Thymus (tissue), 11 donors: ENCODE results near the gene CNTNAP5. TPM values are rescaled to one million over a fixed set of nuclear protein-coding genes. Genes with fewer than 3 reads are reported as not detected.

ENCODE experiments used
- DNase-seq, 9 donors: peaks; one replicate each; pipeline ENCODE4 v3.0.0-alpha.2; 2013; ENCODE audit warnings: low spot score in 9 of 9, low read depth in 6 of 9, missing footprints in 1 of 9
- H3K27ac ChIP-seq, 2 donors: one replicate each; pipeline ENCODE4 v1.5.1; 2013; ENCODE audit warnings: control low read depth in 1 of 2, low read depth in 1 of 2, low read length in 1 of 2, mild to moderate bottlenecking in 1 of 2, moderate library complexity in 1 of 2
- H3K27me3 ChIP-seq, 2 donors: one replicate each; pipeline ENCODE4 v1.5.1; 2013; ENCODE audit warnings: low read length in 1 of 2; ENCODE audit not compliant: control insufficient read depth in 2 of 2, insufficient read depth in 1 of 2
- H3K36me3 ChIP-seq, 2 donors: one replicate each; pipeline ENCODE4 v1.5.1; 2013; ENCODE audit warnings: low read length in 1 of 2, mild to moderate bottlenecking in 1 of 2, moderate library complexity in 1 of 2; ENCODE audit not compliant: control insufficient read depth in 2 of 2, insufficient read depth in 2 of 2
- H3K4me1 ChIP-seq, 2 donors: one replicate each; pipeline ENCODE4 v1.5.1; 2013; ENCODE audit warnings: low read length in 2 of 2; ENCODE audit not compliant: control insufficient read depth in 2 of 2, insufficient read depth in 2 of 2
- H3K4me3 ChIP-seq, 2 donors: one replicate each; pipeline ENCODE4 v1.5.1; 2013; ENCODE audit warnings: low read length in 2 of 2, control low read depth in 1 of 2, mild to moderate bottlenecking in 1 of 2
- H3K9me3 ChIP-seq, 2 donors: one replicate each; pipeline ENCODE4 v1.5.1; 2013; ENCODE audit warnings: low read length in 1 of 2, mild to moderate bottlenecking in 1 of 2; ENCODE audit not compliant: control insufficient read depth in 2 of 2, insufficient read depth in 1 of 2
- WGBS: extraction: QIAGEN DNeasy Blood & Tissue Kit; methylation state at CpG from one replicate; pipeline ENCODE4 v1.1.7; 2013; 5-methylcytosine and 5-hydroxymethylcytosine counted together
- polyA plus RNA-seq: library from polyadenylated mRNA; stranded (reverse); fragments of 200-250 nt; gene quantifications from one replicate; pipeline ENCODE4 v1.2.3, GENCODE V29; 2013
- total RNA-seq: library from RNA; stranded (reverse); fragments of 120-200 nt; gene quantifications from one replicate; pipeline ENCODE4 v1.2.4, GENCODE V29; 2013
- donor health status: healthy.

Gene CNTNAP5
- total and polyA plus RNA-seq, 2 donors: 0.02 to 0.14 TPM

- no peak for DNase-seq
- no peaks in the 10 kb centered on the region for H3K27me3 ChIP-seq
- WGBS: 60% methylated on average over 1 of the region's 1 CpG
- no peaks in the 10 kb centered on the region for H3K4me1 ChIP-seq
- H3K36me3 ChIP-seq: no peaks in the 10 kb centered on the region
- H3K27ac ChIP-seq: no peak overlapping the region
- no peak overlapping the region for H3K4me3 ChIP-seq
- H3K9me3 ChIP-seq: no peaks in the 10 kb centered on the region
Observed at GRCh38 chr2:124289060-124289459, 264.0 kb downstream of the CNTNAP5 start.

DNA sequence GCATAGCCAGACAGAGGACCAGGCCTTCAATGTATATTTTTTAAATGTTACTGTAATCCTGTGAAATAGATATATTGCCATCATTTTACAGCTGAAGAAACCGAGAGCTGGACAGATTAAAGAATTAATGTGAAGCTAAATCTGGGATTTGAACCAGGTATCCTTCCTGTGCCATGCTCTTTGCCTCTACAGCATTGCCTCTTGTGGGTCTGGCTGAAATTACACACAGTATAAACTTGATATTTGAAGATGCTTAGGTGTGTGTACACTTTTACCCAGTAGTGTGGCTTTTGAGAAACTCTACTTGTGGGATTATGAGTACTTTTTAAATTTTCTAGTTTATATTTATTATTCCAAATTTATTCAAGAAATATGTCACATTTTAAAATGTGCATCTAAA, 264.5 kb downstream of the CNTNAP5 start:
- Histone ChIP-seq H3K36me3 (no peaks in the 10 kb centered on the region), H3K27me3 (no peaks in the 10 kb centered on the region), H3K9me3 (no peaks in the 10 kb centered on the region), H3K27ac (no peak overlapping the region), H3K4me3 (no peak overlapping the region), H3K4me1 (no peaks in the 10 kb centered on the region)
- DNase-seq: no peak
- 73% methylated on average over 1 of the region's 1 CpG for WGBS

DNA sequence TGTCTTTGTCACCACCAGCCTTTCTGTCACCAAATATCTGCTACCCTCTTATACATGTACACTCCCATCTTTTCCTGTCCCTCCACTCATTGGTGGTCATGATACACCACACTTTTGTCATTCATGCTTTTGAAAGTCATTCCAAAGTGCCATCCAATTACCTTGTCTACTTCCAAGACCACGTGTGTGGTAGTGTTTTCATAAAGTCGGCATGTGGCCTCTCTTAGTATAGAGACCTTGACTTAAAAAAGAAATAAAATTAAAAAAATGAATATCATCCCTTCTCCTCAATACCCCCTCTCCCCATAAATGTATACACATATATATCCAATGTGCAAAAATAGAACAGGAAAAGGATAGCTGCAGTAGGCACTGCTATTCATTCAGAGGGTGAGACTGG, 271.4 kb downstream of the CNTNAP5 start:
- Histone ChIP-seq H3K27ac (no peak overlapping the region), H3K36me3 (no peaks in the 10 kb centered on the region), H3K4me1 (no peaks in the 10 kb centered on the region), H3K4me3 (no peak overlapping the region), H3K9me3 (no peaks in the 10 kb centered on the region), H3K27me3 (no peaks in the 10 kb centered on the region)
- DNase-seq: no peak
- 61% methylated on average over 2 of the region's 2 CpGs for WGBS

DNA sequence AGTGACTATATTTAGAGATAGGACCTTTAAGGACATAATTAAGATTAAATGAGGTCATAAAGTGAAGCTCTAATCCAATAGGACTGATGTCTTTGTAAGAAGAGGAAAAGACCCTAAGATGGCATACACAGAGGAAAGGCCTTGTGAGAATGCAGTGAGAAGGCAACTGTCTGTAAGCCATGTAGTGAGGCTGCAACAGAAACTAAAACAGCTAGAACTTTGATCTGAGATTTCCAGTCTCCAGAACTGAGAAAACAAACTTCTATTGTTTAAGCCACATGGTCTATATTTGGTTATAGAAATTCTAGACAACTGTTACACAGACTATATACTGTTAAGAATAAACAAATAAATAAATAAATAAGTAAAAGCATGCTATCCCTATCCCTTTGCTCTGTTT, 276.8 kb downstream of the CNTNAP5 start:
- DNase-seq: no peak
- Histone ChIP-seq H3K27me3 (no peaks in the 10 kb centered on the region), H3K36me3 (no peaks in the 10 kb centered on the region), H3K9me3 (no peaks in the 10 kb centered on the region), H3K4me3 (no peak overlapping the region), H3K27ac (no peak overlapping the region), H3K4me1 (no peaks in the 10 kb centered on the region)

DNA sequence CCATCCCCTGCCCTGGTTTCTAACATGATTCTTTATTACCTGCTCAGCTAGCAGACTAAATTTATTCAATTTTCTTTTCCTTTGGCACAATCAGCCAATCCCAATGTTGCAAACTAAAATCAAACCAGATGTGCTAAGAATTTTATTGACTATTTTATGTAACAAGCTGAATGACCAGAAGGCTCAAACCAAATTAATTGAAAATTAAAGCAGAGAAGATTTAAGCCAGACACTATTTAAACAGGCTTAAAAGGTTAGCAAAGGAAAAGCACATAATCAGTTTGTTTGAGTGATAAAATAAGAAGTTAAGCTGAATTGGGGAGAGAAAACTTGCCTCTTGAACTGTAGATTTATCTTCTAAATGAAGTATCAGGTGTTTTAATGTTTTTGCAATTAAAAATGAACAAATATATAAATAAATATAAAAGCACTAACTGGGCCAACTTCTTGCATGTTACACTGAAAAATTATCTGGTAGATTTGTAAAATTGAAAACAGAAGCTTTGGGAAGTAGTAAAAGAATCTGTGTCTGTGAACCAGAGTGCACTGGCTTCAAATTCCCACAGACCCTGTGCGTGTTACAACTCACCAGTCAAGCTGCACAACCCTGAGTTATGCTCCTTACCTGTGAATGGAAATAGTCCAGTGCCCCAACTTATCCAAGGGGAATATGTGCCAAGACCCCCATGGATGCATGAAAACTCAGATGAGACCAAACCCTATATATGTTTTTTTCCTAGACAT, 283.4 kb downstream of the CNTNAP5 start:
- no peak for DNase-seq
- Histone ChIP-seq H3K27ac (no peak overlapping the region), H3K4me3 (no peak overlapping the region), H3K36me3 (no peaks in the 10 kb centered on the region), H3K4me1 (no peaks in the 10 kb centered on the region), H3K27me3 (no peaks in the 10 kb centered on the region), H3K9me3 (no peaks in the 10 kb centered on the region)
- WGBS: 85% methylated on average over 1 of the region's 1 CpG

DNA sequence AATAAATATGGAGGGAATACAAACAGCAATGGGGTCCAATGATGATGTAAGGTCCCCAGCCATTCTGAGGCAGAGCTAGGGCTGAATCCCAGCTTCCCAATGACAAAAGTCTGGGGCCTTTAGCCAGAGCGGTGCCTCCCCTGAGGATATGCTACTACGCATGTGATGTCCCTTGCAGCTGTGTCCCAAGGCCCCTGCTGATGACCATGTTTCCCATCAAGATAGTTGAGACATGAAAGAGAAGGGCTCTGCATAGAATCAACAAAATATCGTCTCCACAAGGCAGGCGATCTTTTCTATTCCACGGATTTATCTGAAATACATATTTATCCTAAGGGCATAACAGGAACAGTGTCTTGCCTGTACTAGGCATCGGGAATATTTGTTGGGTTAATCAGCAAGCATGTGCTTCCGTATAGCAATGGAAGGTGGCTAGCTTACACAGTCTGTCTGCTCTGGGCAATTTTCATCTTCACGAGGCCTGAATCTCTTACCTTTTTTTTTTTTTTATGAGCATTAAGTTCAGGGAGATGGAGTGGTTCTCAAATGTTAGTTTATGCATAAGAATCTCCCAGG, 284.6 kb downstream of the CNTNAP5 start:
- 95% methylated on average over 8 of the region's 8 CpGs for WGBS
- H3K27me3 ChIP-seq: no peaks in the 10 kb centered on the region

DNA sequence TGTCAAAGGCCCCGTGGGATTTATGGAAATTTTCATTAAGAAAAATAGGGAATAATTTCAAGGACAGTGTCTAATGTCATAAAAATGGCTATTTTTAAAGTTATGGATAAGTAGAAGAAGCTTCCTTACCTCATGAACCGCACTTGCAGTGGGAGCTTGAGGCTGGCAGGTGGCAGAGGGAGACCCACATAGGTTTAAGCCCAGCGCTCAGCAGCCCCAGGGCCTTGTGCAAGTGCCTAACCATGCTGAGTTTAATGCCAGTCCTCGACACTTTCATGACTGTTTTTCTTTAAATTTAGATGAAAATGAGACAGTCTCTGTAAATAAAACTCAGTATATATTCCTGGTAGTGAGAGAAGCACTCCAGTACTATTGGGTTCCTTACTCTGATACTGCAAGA, 285.6 kb downstream of the CNTNAP5 start:
- 90% methylated on average over 4 of the region's 4 CpGs for WGBS
- DNase-seq: no peak
- H3K4me3 ChIP-seq: no peak overlapping the region
- H3K36me3 ChIP-seq: no peaks in the 10 kb centered on the region
- no peaks in the 10 kb centered on the region for H3K9me3 ChIP-seq
- no peaks in the 10 kb centered on the region for H3K4me1 ChIP-seq
- no peak overlapping the region for H3K27ac ChIP-seq
- H3K27me3 ChIP-seq: no peaks in the 10 kb centered on the region

More for the DNA sequence above, 284.6 kb downstream of the CNTNAP5 start:
- no peak overlapping the region for H3K4me3 ChIP-seq
- no peak overlapping the region for H3K27ac ChIP-seq
- no peak for DNase-seq
- no peaks in the 10 kb centered on the region for H3K4me1 ChIP-seq
- H3K36me3 ChIP-seq: no peaks in the 10 kb centered on the region
- H3K9me3 ChIP-seq: no peaks in the 10 kb centered on the region

DNA sequence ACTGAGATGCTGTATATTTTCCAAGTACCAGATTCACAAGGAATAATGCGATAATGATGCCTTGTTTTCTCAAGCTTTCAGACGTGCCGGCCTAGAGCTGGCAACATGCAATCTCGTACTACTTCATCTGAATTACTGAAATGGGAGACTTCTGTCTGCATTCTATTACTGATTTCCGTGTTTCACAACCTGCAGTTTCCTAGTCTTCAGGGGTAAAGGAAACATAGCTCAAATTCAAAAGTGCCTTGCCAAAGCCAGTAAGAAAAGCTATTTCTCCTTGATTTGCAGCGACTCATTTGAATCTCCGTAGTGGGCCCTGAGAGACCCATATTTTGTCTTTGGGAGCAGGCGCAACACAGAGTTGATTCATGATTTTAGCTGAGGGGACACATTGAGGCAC, 289.0 kb downstream of the CNTNAP5 start:
- Histone ChIP-seq H3K9me3 (no peaks in the 10 kb centered on the region), H3K27ac (no peak overlapping the region)
- 96% methylated on average over 8 of the region's 8 CpGs for WGBS

GRCh38 chr2:124315221-124315880, 290.3 kb downstream of the CNTNAP5 start:
- no peak overlapping the region for H3K4me3 ChIP-seq
- H3K36me3 ChIP-seq: no peaks in the 10 kb centered on the region
- no peaks in the 10 kb centered on the region for H3K4me1 ChIP-seq
- no peaks in the 10 kb centered on the region for H3K9me3 ChIP-seq
- H3K27me3 ChIP-seq: no peaks in the 10 kb centered on the region
- WGBS: 82% methylated on average over 6 of the region's 6 CpGs
- no peak overlapping the region for H3K27ac ChIP-seq
- no peak for DNase-seq

More for the DNA sequence above, 289.0 kb downstream of the CNTNAP5 start:
- no peaks in the 10 kb centered on the region for H3K27me3 ChIP-seq
- DNase-seq: no peak
- no peak overlapping the region for H3K4me3 ChIP-seq
- H3K4me1 ChIP-seq: no peaks in the 10 kb centered on the region
- H3K36me3 ChIP-seq: no peaks in the 10 kb centered on the region
